SK-N-MC (cell line): ENCODE data around the gene NADK2.

Source experiments
- DNase-seq: peaks from one replicate; pipeline ENCODE4 v3.0.0-alpha.2; 2011; ENCODE audit warnings: low read depth, low spot score
- H3K27ac ChIP-seq: fragments of 200-600 bp; sonication (generic); 2 replicates; pipeline ENCODE4 v1.5.1; 2016; ENCODE audit warnings: mixed run types
- H3K36me3 ChIP-seq: fragments of 200-600 bp; sonication (generic); 2 replicates; pipeline ENCODE4 v1.6.1; 2017; ENCODE audit warnings: antibody characterized with exemption, low read length, mixed read lengths; ENCODE audit not compliant: insufficient read depth
- H3K4me3 ChIP-seq: fragments of 200-600 bp; sonication (generic); 2 replicates; pipeline ENCODE4 v1.5.1; 2016
- H3K9ac ChIP-seq: fragments of 200-600 bp; sonication (generic); 2 replicates; pipeline ENCODE4 v1.8.0; 2017; ENCODE audit warnings: mixed run types, mixed read lengths; ENCODE audit not compliant: insufficient read length
- H3K9me3 ChIP-seq: fragments of 200-600 bp; sonication (generic); 2 replicates; pipeline ENCODE4 v1.6.1; 2017; ENCODE audit warnings: low read depth, mild to moderate bottlenecking, antibody characterized with exemption, low read length, moderate library complexity, mixed read lengths
- EZH2 ChIP-seq: fragments of 200-600 bp; sonication (generic); IDR thresholded peaks from one replicate; pipeline ENCODE4 v1.6.1; 2017; ENCODE audit warnings: antibody characterized with exemption
- FOXP2 ChIP-seq: optimal IDR thresholded peaks from 2 replicates; pipeline ENCODE3; 2011; ENCODE audit warnings: mild to moderate bottlenecking, moderate library complexity; ENCODE audit not compliant: insufficient read depth; ENCODE audit errors: extremely low read length, control extremely low read depth
- POLR2AphosphoS5 ChIP-seq: IDR thresholded peaks from 2 replicates; pipeline ENCODE4 v1.6.1; 2012; ENCODE audit warnings: mild to moderate bottlenecking, low read depth, low read length, borderline replicate concordance

The NADK2 gene

DNA sequence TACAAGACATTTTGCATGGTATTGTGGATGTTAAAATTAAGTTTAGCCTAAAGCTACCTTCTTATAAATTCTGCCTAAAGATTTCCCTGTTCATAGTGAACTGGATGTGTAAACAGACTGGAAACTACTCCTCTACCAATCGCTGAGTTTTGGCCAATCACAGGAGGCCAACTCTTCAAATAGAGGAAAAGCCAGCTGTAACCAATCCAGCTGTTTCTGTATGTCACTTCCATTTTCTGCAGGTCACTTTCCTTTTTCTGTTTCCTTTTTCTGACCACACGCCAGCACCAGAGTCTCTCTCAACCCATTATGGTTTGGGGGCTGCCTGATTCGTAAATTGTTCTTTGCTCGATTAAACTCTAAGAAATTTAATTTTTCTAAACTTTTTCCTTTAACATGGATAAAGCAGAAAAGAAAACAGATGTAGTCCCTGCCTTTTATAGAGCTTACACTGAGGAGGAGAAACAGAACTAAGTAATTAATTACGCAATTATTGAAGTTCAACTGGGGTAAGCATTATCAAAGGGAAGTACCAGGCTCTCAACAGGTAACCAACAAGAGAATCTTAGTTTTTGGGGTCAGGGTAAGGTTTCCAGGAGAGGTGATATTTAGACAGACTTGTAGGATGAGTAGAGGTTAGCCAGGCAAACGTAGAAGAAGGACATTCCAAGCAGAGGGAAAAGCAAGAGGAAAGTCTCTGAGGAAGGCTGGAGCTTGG lies 32.2 kb upstream of the NADK2 start:
- Histone ChIP-seq H3K27ac (peak overlapping the region; percentile 94), H3K4me3 (peak overlapping the region; percentile 61), H3K36me3 (no peaks in the 10 kb centered on the region), H3K9me3 (no peaks in the 10 kb centered on the region), H3K9ac (peak overlapping the region; percentile 32)
- TF ChIP-seq FOXP2 (no peak), POLR2AphosphoS5 (no peak)
- DNase-seq: no peak

DNA sequence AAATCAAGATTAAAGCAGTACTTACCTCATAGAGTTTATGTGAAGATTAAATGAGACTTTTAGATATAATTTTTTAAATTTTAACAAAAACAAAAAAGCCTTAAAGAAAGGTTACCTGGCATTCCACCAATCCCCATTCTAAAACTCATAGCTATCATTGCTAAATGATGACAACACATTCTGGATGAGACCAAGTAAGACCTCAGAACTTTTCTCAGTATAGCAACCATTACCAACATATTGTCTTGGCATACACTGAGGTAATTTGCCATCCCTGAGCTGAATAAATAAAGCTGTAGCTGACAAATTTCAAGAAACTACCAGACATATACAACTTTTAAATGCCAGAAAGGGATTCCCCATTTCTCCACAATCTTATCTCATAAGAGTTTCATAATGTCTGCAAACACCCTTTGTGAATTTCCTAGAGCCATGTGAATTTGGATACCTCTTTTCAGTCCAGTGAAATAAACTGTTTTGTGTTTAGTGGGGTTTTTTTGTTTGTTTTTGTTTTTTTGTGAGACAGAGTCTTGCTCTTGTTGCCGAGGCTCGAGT lies 30.5 kb upstream of the NADK2 start:
- no peaks in the 10 kb centered on the region for H3K9me3 ChIP-seq
- no peaks in the 10 kb centered on the region for H3K36me3 ChIP-seq
- no peak for DNase-seq
- TF ChIP-seq EZH2 (no peak), FOXP2 (no peak), POLR2AphosphoS5 (no peak)
- H3K9ac ChIP-seq: no peak overlapping the region
- H3K4me3 ChIP-seq: no peak overlapping the region
- H3K27ac ChIP-seq: no peak overlapping the region

GRCh38 chr5:36270876-36271575 lies 29.3 kb upstream of the NADK2 start:
- Histone ChIP-seq H3K9ac (peak overlapping the region; percentile 27), H3K27ac (peak overlapping the region; percentile 77), H3K4me3 (no peak overlapping the region), H3K36me3 (no peaks in the 10 kb centered on the region), H3K9me3 (no peaks in the 10 kb centered on the region)
- DNase-seq: no peak
- no peak for TF ChIP-seq POLR2AphosphoS5
- no peak for TF ChIP-seq EZH2
- TF ChIP-seq FOXP2: no peak

- Histone ChIP-seq H3K9ac (no peak overlapping the region), H3K36me3 (no peaks in the 10 kb centered on the region), H3K9me3 (no peaks in the 10 kb centered on the region), H3K4me3 (no peak overlapping the region), H3K27ac (peak overlapping the region; percentile 77; the same call in 1 of the 2 replicates)
- TF ChIP-seq FOXP2: no peak
- no peak for TF ChIP-seq EZH2
- no peak for TF ChIP-seq POLR2AphosphoS5
- no peak for DNase-seq
Measured at GRCh38 chr5:36270175-36270574, 28.4 kb upstream of the NADK2 start.

DNA sequence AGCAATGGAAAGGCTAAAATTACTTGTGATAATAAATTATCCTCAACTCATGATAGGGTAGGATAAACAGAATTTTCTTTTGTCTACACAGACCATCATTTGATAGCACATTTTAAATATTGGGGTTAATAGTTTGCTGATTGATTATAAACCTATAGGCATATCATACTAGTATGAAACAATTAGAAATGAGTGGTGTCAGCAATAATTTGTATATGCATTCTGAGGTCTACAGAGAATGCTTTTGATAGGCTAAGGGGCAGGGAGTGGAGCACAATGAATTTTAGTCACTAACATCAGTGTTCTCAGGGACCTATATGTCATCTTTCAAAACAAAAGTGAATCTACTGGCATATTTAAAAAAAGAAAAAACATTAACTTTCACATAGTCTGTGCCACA lies 27.8 kb upstream of the NADK2 start:
- no peak for DNase-seq
- H3K9me3 ChIP-seq: no peaks in the 10 kb centered on the region
- TF ChIP-seq POLR2AphosphoS5 (no peak), EZH2 (no peak), FOXP2 (no peak)
- no peak overlapping the region for H3K9ac ChIP-seq
- H3K36me3 ChIP-seq: no peaks in the 10 kb centered on the region
- no peak overlapping the region for H3K27ac ChIP-seq
- no peak overlapping the region for H3K4me3 ChIP-seq

GRCh38 chr5:36267905-36268304 lies 26.2 kb upstream of the NADK2 start:
- Histone ChIP-seq H3K4me3 (no peak overlapping the region), H3K27ac (no peak overlapping the region), H3K36me3 (no peaks in the 10 kb centered on the region), H3K9ac (no peak overlapping the region), H3K9me3 (no peaks in the 10 kb centered on the region)
- DNase-seq: no peak
- no peak for TF ChIP-seq FOXP2
- no peak for TF ChIP-seq POLR2AphosphoS5
- TF ChIP-seq EZH2: no peak

DNA sequence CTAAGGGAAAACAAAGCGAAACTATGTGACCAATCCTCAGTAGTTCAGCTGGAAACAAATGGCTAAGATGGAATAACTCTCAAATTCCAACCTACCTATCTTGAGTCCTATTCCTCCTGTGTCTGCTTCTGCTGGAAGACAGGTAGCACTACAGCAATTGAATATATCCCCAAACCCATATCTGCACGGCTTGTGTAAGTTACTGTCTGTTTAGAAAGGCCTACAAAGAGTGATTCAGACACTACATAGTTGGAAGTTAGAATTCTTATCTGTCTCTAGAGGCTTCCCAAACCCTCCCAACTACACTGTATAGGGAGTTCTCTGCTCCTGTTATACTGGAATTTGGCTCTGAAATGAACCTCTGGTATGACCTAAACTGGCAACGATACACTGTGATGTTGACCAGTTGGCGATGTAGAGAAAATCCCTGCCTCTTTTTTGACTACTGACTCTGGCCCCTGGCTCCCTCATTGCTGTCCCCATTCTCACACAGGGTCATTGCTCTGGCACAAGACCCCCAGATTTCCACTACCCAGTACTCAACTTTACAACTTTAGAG lies 22.6 kb upstream of the NADK2 start:
- DNase-seq: no peak
- Histone ChIP-seq H3K9me3 (no peaks in the 10 kb centered on the region), H3K4me3 (no peak overlapping the region), H3K36me3 (no peaks in the 10 kb centered on the region), H3K9ac (no peak overlapping the region), H3K27ac (no peak overlapping the region)
- TF ChIP-seq FOXP2: no peak
- TF ChIP-seq POLR2AphosphoS5: no peak
- TF ChIP-seq EZH2: no peak

GRCh38 chr5:36261186-36261585 lies 19.5 kb upstream of the NADK2 start:
- Histone ChIP-seq H3K36me3 (no peaks in the 10 kb centered on the region), H3K4me3 (no peak overlapping the region), H3K9me3 (no peaks in the 10 kb centered on the region), H3K9ac (no peak overlapping the region), H3K27ac (no peak overlapping the region)
- DNase-seq: no peak
- TF ChIP-seq FOXP2: no peak
- no peak for TF ChIP-seq EZH2
- TF ChIP-seq POLR2AphosphoS5: no peak
